Rectal smooth muscle tissue (tissue), 1 donor: ENCODE measurements around the gene IGLL5.

Experiments used
- H3K27ac ChIP-seq: one replicate; pipeline ENCODE4 v1.7.0; 2013; ENCODE audit warnings: low read depth, low read length, inconsistent platforms
- H3K27me3 ChIP-seq: one replicate; pipeline ENCODE4 v1.7.0; 2013; ENCODE audit warnings: low read length; ENCODE audit not compliant: control insufficient read depth, insufficient read depth
- H3K36me3 ChIP-seq: one replicate; pipeline ENCODE4 v1.7.0; 2013; ENCODE audit warnings: low read length; ENCODE audit not compliant: control insufficient read depth, insufficient read depth
- H3K4me1 ChIP-seq: one replicate; pipeline ENCODE4 v1.7.0; 2013; ENCODE audit warnings: low read length; ENCODE audit not compliant: control insufficient read depth, insufficient read depth
- H3K4me3 ChIP-seq: one replicate; pipeline ENCODE4 v1.7.0; 2013; ENCODE audit warnings: low read length
- H3K9ac ChIP-seq: one replicate; pipeline ENCODE4 v1.7.0; 2013; ENCODE audit warnings: low read length

The IGLL5 gene

GRCh38 chr22:22942511-22943329 lies 55.1 kb downstream of the IGLL5 start:
- H3K27me3 ChIP-seq = no peaks in the 10 kb centered on the region
- no peak overlapping the region for H3K27ac ChIP-seq
- no peaks in the 10 kb centered on the region for H3K36me3 ChIP-seq
- no peak overlapping the region for H3K9ac ChIP-seq
- H3K4me1 ChIP-seq = no peaks in the 10 kb centered on the region
- H3K4me3 ChIP-seq = no peak overlapping the region

- no peaks in the 10 kb centered on the region for H3K27me3 ChIP-seq
- no peak overlapping the region for H3K27ac ChIP-seq
- no peaks in the 10 kb centered on the region for H3K36me3 ChIP-seq
- no peak overlapping the region for H3K4me3 ChIP-seq
- no peaks in the 10 kb centered on the region for H3K4me1 ChIP-seq
- H3K9ac ChIP-seq = no peak overlapping the region
Measured at GRCh38 chr22:22943521-22944267, 56.1 kb downstream of the IGLL5 start.

- no peaks in the 10 kb centered on the region for H3K4me1 ChIP-seq
- no peaks in the 10 kb centered on the region for H3K36me3 ChIP-seq
- no peak overlapping the region for H3K9ac ChIP-seq
- H3K27me3 ChIP-seq = no peaks in the 10 kb centered on the region
- no peak overlapping the region for H3K4me3 ChIP-seq
- H3K27ac ChIP-seq = no peak overlapping the region
Measured at GRCh38 chr22:22944268-22944985, 56.8 kb downstream of the IGLL5 start.

- H3K27ac ChIP-seq = no peak overlapping the region
Measured at GRCh38 chr22:22945195-22945594, 57.6 kb downstream of the IGLL5 start.

More at GRCh38 chr22:22945195-22945594, 57.6 kb downstream of the IGLL5 start:
- Histone ChIP-seq H3K4me3 (no peak overlapping the region), H3K4me1 (no peaks in the 10 kb centered on the region), H3K27me3 (no peaks in the 10 kb centered on the region), H3K36me3 (no peaks in the 10 kb centered on the region), H3K9ac (no peak overlapping the region)
